GM12878 (cell line): Measurements from ENCODE around the gene APLN. TPM values are rescaled to one million over a fixed set of nuclear protein-coding genes. Genes with fewer than 3 reads are reported as not detected.

ENCODE experiments used
- ATAC-seq: fragments of 200-7000 bp; cut with Tn5 transposase; 3 replicates; pipeline ENCODE4 v1.9.1; 2020; ENCODE audit warnings: mild to moderate bottlenecking, moderate library complexity
- BruUV-seq: library from RNA; stranded (reverse); fragments of 400-500 nt; replicated peaks from 2 replicates; lab custom pipeline; 2021; lab: Mats Ljungman, UMichigan
- CTCF ChIA-PET: fragments of 300-600 bp; sonication (Branson Sonifier 250); formaldehyde crosslinking; extraction: SDS; loops from one replicate; lab custom pipeline; 2021; ENCODE audit warnings: inconsistent platforms; lab: Yijun Ruan, JAX
- POLR2A ChIA-PET: fragments of 350-600 bp; formaldehyde crosslinking; extraction: SDS; loops from one replicate; lab custom pipeline; 2021; ENCODE audit warnings: inconsistent platforms; lab: Charles Lee
- RAD21 ChIA-PET: fragments of 300-600 bp; sonication (Branson Sonifier 250); formaldehyde crosslinking; loops from one replicate; lab custom pipeline; 2023; ENCODE audit warnings: antibody characterized with exemption; ENCODE audit not compliant: unreplicated experiment; lab: Charles Lee
- SMC1A ChIA-PET: fragments of 300-600 bp; sonication (Branson Sonifier 250); formaldehyde crosslinking; loops from one replicate; lab custom pipeline; 2023; ENCODE audit not compliant: unreplicated experiment, uncharacterized antibody; lab: Charles Lee
- DNase-seq: peaks from one replicate; pipeline ENCODE4 v3.0.0-alpha.2; 2011; ENCODE audit warnings: low read depth, low spot score
- FAIRE-seq: peaks from 3 replicates; lab custom pipeline; 2011; peaks lifted over from hg19 to GRCh38; lab: Jason Lieb, UNC
- H2AFZ ChIP-seq: 2 replicates; pipeline ENCODE4 v1.6.0; 2011; ENCODE audit warnings: low read depth, low read length, control low read depth; ENCODE audit not compliant: control insufficient read depth
- H3K27ac ChIP-seq: 2 replicates; pipeline ENCODE4 v1.5.1; 2011; ENCODE audit warnings: control low read depth; ENCODE audit not compliant: control insufficient read depth, insufficient read depth
- H3K27me3 ChIP-seq, 2 experiments: replicated peaks in 1 of 2; 2 replicates each; pipeline versions ENCODE4 v1.6.0 to v1.6.1; 2011; ENCODE audit warnings: low read length in 1 of 2; ENCODE audit not compliant: control insufficient read depth in 2 of 2, insufficient read depth in 2 of 2
- H3K36me3 ChIP-seq, 2 experiments: 2 replicates each; pipeline ENCODE4 v1.5.1; 2011; ENCODE audit warnings: low read length in 1 of 2; ENCODE audit not compliant: control insufficient read depth in 2 of 2, insufficient read depth in 2 of 2
- H3K4me1 ChIP-seq: 2 replicates; pipeline ENCODE4 v1.6.1; 2011; ENCODE audit warnings: mild to moderate bottlenecking, low read length, moderate library complexity, mixed read lengths; ENCODE audit not compliant: control insufficient read depth, insufficient read depth
- H3K4me2 ChIP-seq: 2 replicates; pipeline ENCODE4 v1.6.0; 2011; ENCODE audit warnings: control low read depth; ENCODE audit not compliant: control insufficient read depth, insufficient read depth
- H3K4me3 ChIP-seq: fragments of 200-600 bp; sonication (generic); 2 replicates; pipeline ENCODE4 v1.5.1; 2016
- H3K79me2 ChIP-seq: 2 replicates; pipeline ENCODE4 v1.6.0; 2011; ENCODE audit warnings: low read length; ENCODE audit not compliant: control insufficient read depth, insufficient read depth
- H3K9ac ChIP-seq: 2 replicates; pipeline ENCODE4 v1.8.0; 2011; ENCODE audit warnings: low read length, control low read depth, mixed read lengths; ENCODE audit not compliant: control insufficient read depth, insufficient read depth
- H3K9me3 ChIP-seq: replicated peaks from 3 replicates; pipeline ENCODE4 v1.5.1; 2011; ENCODE audit warnings: mild to moderate bottlenecking, low read length; ENCODE audit not compliant: control insufficient read depth, insufficient read depth
- H4K20me1 ChIP-seq: 2 replicates; pipeline ENCODE4 v1.6.0; 2011; ENCODE audit not compliant: control insufficient read depth, insufficient read depth
- BACH1 ChIP-seq: fragments of 450-650 bp; IDR thresholded peaks from 2 replicates; pipeline ENCODE4 v1.6.1; 2017; ENCODE audit warnings: mild to moderate bottlenecking, borderline replicate concordance
- CBX5 ChIP-seq: sonication (generic); IDR thresholded peaks from 2 replicates; pipeline ENCODE4 v1.6.1; 2016; ENCODE audit warnings: low read depth, moderate library complexity, mild to moderate bottlenecking, inconsistent platforms
- EGR1 ChIP-seq, 2 experiments: IDR thresholded peaks; 1 replicate in 1 of 2; 2 replicates in 1 of 2; pipeline ENCODE4 v1.6.1; 2011 to 2012; ENCODE audit warnings: low read depth in 2 of 2, low read length in 2 of 2, borderline replicate concordance in 1 of 2, mild to moderate bottlenecking in 1 of 2, moderate library complexity in 1 of 2
- GATAD2B ChIP-seq: fragments of 450-650 bp; conservative IDR thresholded peaks from 2 replicates; pipeline ENCODE4 v1.6.1; 2017; ENCODE audit warnings: low read depth, mild to moderate bottlenecking, moderate library complexity
- IRF4 ChIP-seq: IDR thresholded peaks from 2 replicates; pipeline ENCODE4 v1.6.1; 2011; ENCODE audit warnings: low read depth, low read length
- JUNB ChIP-seq: IDR thresholded peaks from 2 replicates; pipeline ENCODE4 v1.6.1; 2016; ENCODE audit warnings: antibody characterized with exemption, mild to moderate bottlenecking
- MYB ChIP-seq: fragments of 150-350 bp; IDR thresholded peaks from 2 replicates; pipeline ENCODE4 v1.6.1; 2014; ENCODE audit warnings: mild to moderate bottlenecking, low read depth, low read length, borderline replicate concordance
- NFYB ChIP-seq: IDR thresholded peaks from 2 replicates; pipeline ENCODE4 v1.6.1; 2011; ENCODE audit warnings: low read depth, mild to moderate bottlenecking, low read length, improper control_type of control experiment, moderate library complexity; ENCODE audit not compliant: insufficient read depth
- NR2F1 ChIP-seq: fragments of 450-650 bp; conservative IDR thresholded peaks from 2 replicates; pipeline ENCODE4 v1.6.1; 2017; ENCODE audit warnings: mild to moderate bottlenecking
- PAX5 ChIP-seq: IDR thresholded peaks from 2 replicates; pipeline ENCODE4 v1.6.1; 2011; ENCODE audit warnings: low read depth, low read length, borderline replicate concordance
- PML ChIP-seq: IDR thresholded peaks from 2 replicates; pipeline ENCODE4 v1.6.1; 2012; ENCODE audit warnings: low read length, inconsistent platforms
- POU2F2 ChIP-seq: IDR thresholded peaks from 3 replicates; pipeline ENCODE4 v1.6.1; 2011; ENCODE audit warnings: low read depth, mild to moderate bottlenecking, low read length, borderline replicate concordance
- SIN3A ChIP-seq: IDR thresholded peaks from 2 replicates; pipeline ENCODE4 v1.6.1; 2012; ENCODE audit warnings: low read depth, low read length, improper control_type of control experiment
- SKIL ChIP-seq: fragments of 450-650 bp; IDR thresholded peaks from 2 replicates; pipeline ENCODE4 v1.6.1; 2017; ENCODE audit warnings: mild to moderate bottlenecking, low read depth, inconsistent platforms; ENCODE audit not compliant: poor library complexity, severe bottlenecking
- SREBF2 ChIP-seq: IDR thresholded peaks from 2 replicates; pipeline ENCODE4 v1.6.1; 2012; ENCODE audit warnings: mild to moderate bottlenecking, low read length
- STAT1 ChIP-seq: fragments of 450-650 bp; conservative IDR thresholded peaks from 2 replicates; pipeline ENCODE4 v1.6.1; 2014; ENCODE audit warnings: antibody characterized with exemption, mild to moderate bottlenecking
- ZNF384 ChIP-seq: IDR thresholded peaks from 2 replicates; pipeline ENCODE4 v1.6.1; 2012; ENCODE audit warnings: low read depth, mild to moderate bottlenecking, low read length, improper control_type of control experiment, borderline replicate concordance
- ZSCAN29 ChIP-seq: fragments of 450-650 bp; IDR thresholded peaks from 2 replicates; pipeline ENCODE4 v1.6.1; 2017; ENCODE audit warnings: mild to moderate bottlenecking, moderate library complexity
- WGBS: methylation state at CpG from one replicate; pipeline ENCODE4 v1.1.6; 2016; ENCODE audit warnings: low lambda C conversion rate; ENCODE audit not compliant: insufficient replicate concordance, insufficient coverage; ENCODE audit errors: missing lambda C conversion rate; 5-methylcytosine and 5-hydroxymethylcytosine counted together
- in situ Hi-C: fragments of 300-500 bp; cut with MboI; formaldehyde crosslinking; loops from 9 replicates; pipeline ENCODE4 v1.14.3; 2018; ENCODE audit warnings: mixed read lengths
- intact Hi-C: fragments of 100-400 bp; cut with micrococcal nuclease; formaldehyde crosslinking; loops from one replicate; pipeline ENCODE4 v1.14.2; 2022; ENCODE audit not compliant: unreplicated experiment
- polyA plus RNA-seq, 11 experiments: library from polyadenylated mRNA; depleted of rRNA in 4 of 11; unstranded in 6 of 11; stranded (reverse) in 5 of 11; fragments of >200 nt; fragmentation: Nextera tagmentation in 4 of 11; fragmentation: Illumina TruSeq in 1 of 11; extraction: Ambion mirVana in 4 of 11; extraction: Trizol in 1 of 11; gene quantifications; 1 replicate in 1 of 11; 2 replicates in 10 of 11; pipeline versions ENCODE4 v1.2.1 to v1.2.3, GENCODE V29; 2011 to 2016; ENCODE audit warnings: inconsistent platforms in 2 of 11, missing spikeins in 2 of 11, low read depth in 1 of 11
- total RNA-seq, 4 experiments: library from RNA; depleted of rRNA in 3 of 4; stranded (reverse); fragments of >200 nt in 3 of 4; fragmentation: Illumina TruSeq in 1 of 4; extraction: Trizol in 1 of 4; gene quantifications; 2 replicates each; pipeline versions ENCODE4 v1.2.1 to v1.2.3, GENCODE V29; 2013 to 2021
- TF ChIP-seq, protein P1 (sequence below): IDR thresholded peaks from 2 replicates; pipeline ENCODE4 v1.6.1; 2012; ENCODE audit warnings: low read depth, low read length, improper control_type of control experiment

APLN gene
- total and polyA plus RNA-seq, 10 of the 15 experiments (the other 5 are each of a cell fraction or from before 2014, with no cell fraction given): 0.31 TPM; not detected in 9

DNA sequence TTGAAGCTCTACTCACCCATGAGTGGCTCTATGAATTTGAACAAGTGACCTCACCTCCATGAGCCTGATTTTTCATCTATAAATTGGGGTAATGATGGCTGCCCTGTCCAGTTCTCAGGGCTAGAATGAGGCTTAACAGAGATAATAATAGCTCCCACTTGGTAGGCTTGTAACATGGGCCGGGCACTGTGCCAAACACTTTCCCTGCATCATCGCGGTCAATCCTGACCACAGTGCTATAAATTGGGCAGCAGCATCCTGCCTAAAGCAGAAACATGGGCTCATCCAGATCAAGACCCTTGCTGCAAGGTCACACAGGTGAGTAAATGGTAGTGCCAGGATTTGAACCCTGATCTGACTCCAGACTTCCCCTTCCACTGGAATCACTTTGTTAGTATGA, 12.8 kb downstream of the APLN start (continued):
- TF ChIP-seq NR2F1 (no peak), EGR1 (IDR thresholded peaks at IDR 0.05; ENCODE audit: borderline replicate concordance in 1 of 2, low read depth in 2 of 2, low read length in 2 of 2) (no peak)

- no TSS peak for BruUV-seq
- RAD21 ChIA-PET: interaction anchor here (0.9 kb wide), 1 partner anchor 10 kb away, joined by 3 read pairs; no protein-coding TSS in a partner anchor
- intact Hi-C loops (no loop called here), in situ Hi-C loops (no loop called here)
- ATAC-seq (no peak), FAIRE-seq (no peak), DNase-seq (no peak)
- SMC1A ChIA-PET: no interaction called here
- 0% methylated on average over 3 of the region's 3 CpGs for WGBS
- no peaks in the 10 kb centered on the region for H4K20me1 ChIP-seq
- no peaks in the 10 kb centered on the region; a peak in 3 of 4 replicates for H3K27me3 ChIP-seq
- H3K79me2 ChIP-seq: no peaks in the 10 kb centered on the region
- no peak overlapping the region for H3K27ac ChIP-seq
- no peak overlapping the region for H3K4me3 ChIP-seq
- TF ChIP-seq IRF4 (no peak), PML (no peak), SREBF2 (no peak), PAX5 (no peak), SKIL (no peak), SIN3A (no peak), MYB (no peak), BACH1 (no peak), CBX5 (no peak), ZNF384 (no peak), JUNB (no peak), POU2F2 (no peak), GATAD2B (no peak), STAT1 (no peak), NFYB (no peak), ZSCAN29 (no peak)
- TF ChIP-seq, protein P1, sequence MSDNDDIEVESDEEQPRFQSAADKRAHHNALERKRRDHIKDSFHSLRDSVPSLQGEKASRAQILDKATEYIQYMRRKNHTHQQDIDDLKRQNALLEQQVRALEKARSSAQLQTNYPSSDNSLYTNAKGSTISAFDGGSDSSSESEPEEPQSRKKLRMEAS: no peak
- H3K9me3 ChIP-seq: peaks cover 3% of the 10 kb centered on the region; the same call in 1 of the 3 replicates
- H2AFZ ChIP-seq: no peak overlapping the region
- POLR2A ChIA-PET: no interaction called here
- H3K4me2 ChIP-seq: no peak overlapping the region
- H3K9ac ChIP-seq: no peak overlapping the region
- H3K36me3 ChIP-seq: no peaks in the 10 kb centered on the region
- no peaks in the 10 kb centered on the region for H3K4me1 ChIP-seq
- CTCF ChIA-PET: interaction anchor here (1.7 to 7.9 kb wide), 2 partner anchors 36 to 84 kb away, joined by 6 to 74 read pairs; no protein-coding TSS in a partner anchor
These were observed 13.3 kb downstream of the APLN start for GRCh38 chrX:129641469-129641868.
